ENCODE data around the gene MDM2.
A peak's percentile ranks its signal among the peaks of the same experiment; 100 is the strongest.
"Not testable (repeated sequence)": the region's sequence is repeated elsewhere in the genome, so short reads cannot be mapped to it uniquely, and the experiment has no call there.

MDM2 gene

GRCh38 chr12:68788554-68789143, 19.3 kb upstream of the MDM2 start:
- DNase-seq, result no peak

- no peak for DNase-seq
Observed at GRCh38 chr12:68789144-68789878, 18.7 kb upstream of the MDM2 start.

GRCh38 chr12:68790081-68790951, 17.7 kb upstream of the MDM2 start:
- DNase-seq, result no peak

GRCh38 chr12:68790952-68791234, 17.1 kb upstream of the MDM2 start:
- no peak for DNase-seq

GRCh38 chr12:68791897-68792481, 16.0 kb upstream of the MDM2 start:
- DNase-seq, result no peak

GRCh38 chr12:68792952-68793351, 15.0 kb upstream of the MDM2 start:
- peak; percentile 88 for DNase-seq

GRCh38 chr12:68793436-68793835, 14.5 kb upstream of the MDM2 start:
- no peak for DNase-seq

- no peak for DNase-seq
Observed at GRCh38 chr12:68793975-68794652, 13.9 kb upstream of the MDM2 start.

GRCh38 chr12:68794653-68795251, 13.2 kb upstream of the MDM2 start:
- no peak for DNase-seq

- DNase-seq, result no peak
Observed at GRCh38 chr12:68796399-68796798, 11.6 kb upstream of the MDM2 start.

- DNase-seq, result no peak
Observed at GRCh38 chr12:68798882-68799234, 9.1 kb upstream of the MDM2 start.

- no peak for DNase-seq
Observed at GRCh38 chr12:68800294-68800693, 7.7 kb upstream of the MDM2 start.

GRCh38 chr12:68801124-68801523, 6.9 kb upstream of the MDM2 start:
- not testable (repeated sequence) for DNase-seq

GRCh38 chr12:68802372-68802745, 5.6 kb upstream of the MDM2 start:
- DNase-seq, result not testable (repeated sequence)

- not testable (repeated sequence) for DNase-seq
Observed at GRCh38 chr12:68802911-68803651, 4.9 kb upstream of the MDM2 start.

GRCh38 chr12:68803948-68804656, 3.9 kb upstream of the MDM2 start:
- no peak for DNase-seq

- DNase-seq, result no peak
Observed at GRCh38 chr12:68804657-68805591, 3.1 kb upstream of the MDM2 start.

GRCh38 chr12:68805592-68806120, 2.3 kb upstream of the MDM2 start:
- no peak for DNase-seq

GRCh38 chr12:68806488-68807237, 1.3 kb upstream of the MDM2 start:
- no peak for DNase-seq
